CD8-positive, alpha-beta memory T cell (primary cell): Measurements from ENCODE around the gene ANGPTL3. TPM values are rescaled to one million over a fixed set of nuclear protein-coding genes. Genes with fewer than 3 reads are reported as not detected.
"Not testable (repeated sequence)": the region's sequence is repeated elsewhere in the genome, so short reads cannot be mapped to it uniquely, and the experiment has no call there.

Experiments used
- CTCF ChIA-PET: fragments of 350-600 bp; sonication (Branson Sonifier 250); formaldehyde crosslinking; loops from one replicate; lab custom pipeline; 2021; ENCODE audit warnings: antibody characterized with exemption; lab: Charles Lee
- POLR2A ChIA-PET: fragments of 350-600 bp; sonication (Branson Sonifier 250); formaldehyde crosslinking; loops from one replicate; lab custom pipeline; 2021; ENCODE audit warnings: antibody characterized with exemption; lab: Charles Lee
- DNase-seq, 5 donors: peaks; one replicate each; pipeline versions ENCODE4 v3.0.0 to v3.0.0-alpha.2; 2020 to 2022; ENCODE audit warnings: mixed read lengths in 1 of 5
- H3K27ac ChIP-seq: one replicate; pipeline ENCODE4 v1.7.0; 2013; ENCODE audit warnings: low read depth, mild to moderate bottlenecking, low read length, moderate library complexity
- H3K27me3 ChIP-seq: 2 replicates; pipeline ENCODE4 v1.7.0; 2013; ENCODE audit warnings: low read length, mild to moderate bottlenecking; ENCODE audit not compliant: insufficient read depth, poor library complexity, severe bottlenecking
- H3K36me3 ChIP-seq: 2 replicates; pipeline ENCODE4 v1.7.0; 2013; ENCODE audit warnings: mild to moderate bottlenecking, low read length, moderate library complexity; ENCODE audit not compliant: insufficient read depth
- H3K4me1 ChIP-seq: 2 replicates; pipeline ENCODE4 v1.7.0; 2013; ENCODE audit warnings: mild to moderate bottlenecking, low read length, moderate library complexity; ENCODE audit not compliant: insufficient read depth
- H3K4me3 ChIP-seq: 2 replicates; pipeline ENCODE4 v1.7.0; 2013; ENCODE audit warnings: mild to moderate bottlenecking, low read length
- H3K9me3 ChIP-seq: 2 replicates; pipeline ENCODE4 v1.7.0; 2013; ENCODE audit warnings: mild to moderate bottlenecking, low read length
- H3K27ac Mint-ChIP-seq, 8 donors: one replicate each; pipeline ENCODE4 v1.8.0; 2020 to 2021; ENCODE audit warnings: mixed read lengths in 8 of 8, mild to moderate bottlenecking in 6 of 8, inconsistent platforms in 3 of 8, moderate library complexity in 3 of 8
- H3K27me3 Mint-ChIP-seq, 2 donors: one replicate each; pipeline ENCODE4 v1.8.0; 2020 to 2021; ENCODE audit warnings: mixed read lengths in 2 of 2, mild to moderate bottlenecking in 1 of 2, moderate library complexity in 1 of 2
- H3K36me3 Mint-ChIP-seq, 3 donors: one replicate each; pipeline ENCODE4 v1.8.0; 2020 to 2021; ENCODE audit warnings: mixed read lengths in 3 of 3, inconsistent platforms in 1 of 3, mild to moderate bottlenecking in 1 of 3
- H3K4me1 Mint-ChIP-seq, 3 donors: one replicate each; pipeline ENCODE4 v1.8.0; 2020 to 2021; ENCODE audit warnings: mixed read lengths in 3 of 3, inconsistent platforms in 1 of 3, mild to moderate bottlenecking in 1 of 3
- H3K4me3 Mint-ChIP-seq, 7 donors: one replicate each; pipeline ENCODE4 v1.8.0; 2020 to 2021; ENCODE audit warnings: mixed read lengths in 7 of 7, mild to moderate bottlenecking in 6 of 7, moderate library complexity in 4 of 7, inconsistent platforms in 2 of 7
- H3K9me3 Mint-ChIP-seq, 5 donors: one replicate each; pipeline ENCODE4 v1.8.0; 2020 to 2022; ENCODE audit warnings: mixed read lengths in 5 of 5, mild to moderate bottlenecking in 3 of 5, moderate library complexity in 2 of 5, inconsistent platforms in 1 of 5
- polyA plus RNA-seq: library from polyadenylated mRNA; unstranded; fragments of 300-500 nt; fragmentation: Illumina TruSeq; gene quantifications from one replicate; pipeline ENCODE4 v1.2.3, GENCODE V29; 2021
- total RNA-seq, 2 experiments: library from RNA; stranded (reverse); gene quantifications; one replicate each; pipeline ENCODE4 v1.2.3, GENCODE V29; 2021

The ANGPTL3 gene
- total and polyA plus RNA-seq, 3 experiments from 2014 or later, result not detected

DNA sequence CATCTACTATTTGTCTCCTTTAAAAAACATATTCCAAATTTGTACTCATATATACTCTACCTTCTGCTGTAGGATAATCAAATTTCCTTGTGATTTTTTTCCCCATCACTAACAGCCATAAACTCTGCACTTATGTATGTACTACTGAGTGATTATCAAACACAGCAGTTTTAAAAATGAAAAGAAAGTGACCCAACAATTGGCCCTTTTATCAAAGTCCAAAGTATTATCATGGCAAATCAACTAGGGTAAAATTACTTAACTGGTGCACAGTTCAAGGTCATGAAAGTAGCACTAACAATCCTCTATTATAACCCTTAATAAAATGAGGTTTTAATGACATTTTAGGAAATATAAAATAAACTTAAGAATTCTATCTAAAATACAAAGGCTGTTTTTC is 11.6 kb downstream of the ANGPTL3 start:
- no peak overlapping the region for H3K4me3 ChIP-seq
- H3K4me1 Mint-ChIP-seq, result no peaks in the 10 kb centered on the region
- H3K27me3 Mint-ChIP-seq, result no peaks in the 10 kb centered on the region
- no peak overlapping the region for H3K27ac ChIP-seq
- H3K27me3 ChIP-seq, result no peaks in the 10 kb centered on the region
- POLR2A ChIA-PET, result no interaction called here
- CTCF ChIA-PET, result no interaction called here
- peaks cover 0 to 3% (median 0%) of the 10 kb centered on the region in 5 donors for H3K9me3 Mint-ChIP-seq
- no peaks in the 10 kb centered on the region for H3K9me3 ChIP-seq
- H3K4me1 ChIP-seq, result no peaks in the 10 kb centered on the region
- DNase-seq, result no peak
- no peaks in the 10 kb centered on the region for H3K36me3 ChIP-seq
- no peak overlapping the region for H3K27ac Mint-ChIP-seq
- H3K4me3 Mint-ChIP-seq, result no peak overlapping the region
- peaks cover 2 to 16% (median 4%) of the 10 kb centered on the region in 3 donors for H3K36me3 Mint-ChIP-seq

DNA sequence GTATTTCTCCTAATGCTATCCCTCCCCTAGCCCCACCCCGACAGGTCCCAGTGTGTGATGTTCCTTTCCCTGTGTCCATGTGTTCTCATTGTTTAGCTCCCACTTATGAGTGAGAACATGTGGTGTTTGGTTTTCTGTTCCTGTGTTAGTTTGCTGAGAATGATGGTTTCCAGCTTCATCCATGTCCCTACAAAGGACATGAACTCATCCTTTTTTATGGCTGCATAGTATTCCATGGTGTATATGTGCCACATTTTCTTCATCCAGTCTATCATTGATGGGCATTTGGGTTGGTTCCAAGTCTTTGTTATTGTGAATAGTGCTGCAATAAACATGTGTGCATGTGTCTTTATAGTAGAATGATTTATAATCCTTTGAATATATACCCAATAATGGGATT is 13.3 kb downstream of the ANGPTL3 start:
- POLR2A ChIA-PET, H3K27ac ChIP-seq, H3K4me3 ChIP-seq, H3K9me3 Mint-ChIP-seq, CTCF ChIA-PET, H3K27me3 ChIP-seq, H3K9me3 ChIP-seq, H3K4me3 Mint-ChIP-seq, H3K4me1 ChIP-seq, H3K4me1 Mint-ChIP-seq, H3K36me3 ChIP-seq, H3K27me3 Mint-ChIP-seq, DNase-seq, H3K27ac Mint-ChIP-seq: not testable (repeated sequence)
- peaks cover 2 to 13% (median 4%) of the 10 kb centered on the region in 3 donors for H3K36me3 Mint-ChIP-seq

DNA sequence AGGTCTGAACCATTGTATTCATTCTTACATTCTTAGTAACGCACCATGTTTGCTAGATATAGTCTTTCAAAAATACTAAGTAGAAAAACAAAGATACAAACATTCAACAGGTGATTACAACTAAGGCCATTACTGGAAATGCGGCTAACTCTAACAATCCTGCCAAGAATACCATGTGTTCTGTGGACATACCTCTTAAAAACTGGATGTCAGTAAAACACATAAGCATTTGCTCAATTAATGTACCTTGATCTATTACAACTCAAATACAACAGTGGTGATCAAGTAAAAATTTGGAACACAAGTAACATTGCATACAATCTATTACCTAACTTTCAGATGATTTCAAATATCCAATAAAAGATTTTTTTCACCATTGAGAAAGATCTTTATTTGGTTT is 15.4 kb downstream of the ANGPTL3 start:
- no peaks in the 10 kb centered on the region for H3K9me3 ChIP-seq
- no peaks in the 10 kb centered on the region for H3K36me3 ChIP-seq
- no peaks in the 10 kb centered on the region for H3K4me1 ChIP-seq
- Mint-ChIP-seq H3K36me3 (peaks cover 3 to 19% (median 7%) of the 10 kb centered on the region in 3 donors), H3K9me3 (no peaks in the 10 kb centered on the region), H3K4me3 (no peak overlapping the region), H3K27me3 (no peaks in the 10 kb centered on the region), H3K4me1 (no peaks in the 10 kb centered on the region), H3K27ac (no peak overlapping the region)
- H3K4me3 ChIP-seq, result no peak overlapping the region
- ChIA-PET CTCF (no interaction called here), POLR2A (no interaction called here)
- no peak for DNase-seq
- no peak overlapping the region for H3K27ac ChIP-seq
- no peaks in the 10 kb centered on the region for H3K27me3 ChIP-seq

DNA sequence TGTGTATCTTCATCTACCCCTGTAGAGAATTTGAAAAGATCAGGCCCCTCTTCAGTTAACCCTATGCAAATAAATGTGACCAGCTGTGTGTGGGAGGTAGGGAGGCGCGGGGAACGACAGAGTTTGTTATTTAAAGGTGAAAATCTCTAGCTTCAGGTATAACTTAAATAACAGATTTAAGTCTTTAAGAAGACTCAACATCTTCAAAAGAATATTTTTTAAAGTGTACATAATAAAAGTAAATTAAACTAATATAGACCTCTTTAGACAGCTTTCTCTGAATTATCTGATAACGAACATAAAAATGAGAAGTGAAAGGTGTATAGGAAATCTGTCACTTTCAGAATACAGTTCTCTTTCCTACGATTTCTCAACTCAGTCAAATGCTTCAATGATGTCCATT is 16.0 kb downstream of the ANGPTL3 start:
- Mint-ChIP-seq H3K27me3 (no peaks in the 10 kb centered on the region), H3K4me3 (no peak overlapping the region), H3K4me1 (no peaks in the 10 kb centered on the region), H3K36me3 (peaks cover 5 to 22% (median 13%) of the 10 kb centered on the region in 3 donors), H3K27ac (no peak overlapping the region), H3K9me3 (no peaks in the 10 kb centered on the region)
- DNase-seq, result no peak
- ChIA-PET POLR2A (no interaction called here), CTCF (no interaction called here)
- no peak overlapping the region for H3K27ac ChIP-seq
- no peaks in the 10 kb centered on the region for H3K4me1 ChIP-seq
- H3K27me3 ChIP-seq, result no peaks in the 10 kb centered on the region
- H3K36me3 ChIP-seq, result no peaks in the 10 kb centered on the region
- H3K9me3 ChIP-seq, result no peaks in the 10 kb centered on the region
- H3K4me3 ChIP-seq, result no peak overlapping the region

DNA sequence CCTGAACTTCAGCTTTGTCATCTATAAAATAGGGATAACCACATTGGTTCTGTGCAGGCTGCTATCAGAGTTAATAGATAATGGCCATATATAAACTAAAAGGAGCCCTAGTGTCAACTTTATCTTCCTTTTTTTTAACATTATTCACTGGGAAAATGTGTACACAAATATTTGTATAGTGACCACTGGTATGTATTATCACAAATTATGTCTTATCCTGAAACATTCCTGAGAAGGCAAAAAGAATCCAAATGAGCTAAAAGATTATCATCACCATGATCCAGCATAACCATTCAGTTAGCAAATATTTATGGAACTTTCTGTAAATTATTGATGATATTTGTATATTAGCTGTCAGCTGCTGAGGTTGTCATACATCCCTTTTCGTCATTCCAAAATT is 16.6 kb downstream of the ANGPTL3 start:
- no peak overlapping the region for H3K27ac Mint-ChIP-seq
- H3K9me3 Mint-ChIP-seq, result no peaks in the 10 kb centered on the region
- H3K9me3 ChIP-seq, result no peaks in the 10 kb centered on the region
- H3K36me3 Mint-ChIP-seq, result peaks cover 5 to 22% (median 13%) of the 10 kb centered on the region in 3 donors
- ChIA-PET CTCF (no interaction called here), POLR2A (no interaction called here)
- H3K4me1 Mint-ChIP-seq, result no peaks in the 10 kb centered on the region
- no peaks in the 10 kb centered on the region for H3K27me3 Mint-ChIP-seq
- H3K4me3 Mint-ChIP-seq, result no peak overlapping the region
- H3K4me3 ChIP-seq, result no peak overlapping the region
- H3K36me3 ChIP-seq, result no peaks in the 10 kb centered on the region
- H3K27ac ChIP-seq, result no peak overlapping the region
- H3K4me1 ChIP-seq, result no peaks in the 10 kb centered on the region
- DNase-seq, result no peak
- no peaks in the 10 kb centered on the region for H3K27me3 ChIP-seq

DNA sequence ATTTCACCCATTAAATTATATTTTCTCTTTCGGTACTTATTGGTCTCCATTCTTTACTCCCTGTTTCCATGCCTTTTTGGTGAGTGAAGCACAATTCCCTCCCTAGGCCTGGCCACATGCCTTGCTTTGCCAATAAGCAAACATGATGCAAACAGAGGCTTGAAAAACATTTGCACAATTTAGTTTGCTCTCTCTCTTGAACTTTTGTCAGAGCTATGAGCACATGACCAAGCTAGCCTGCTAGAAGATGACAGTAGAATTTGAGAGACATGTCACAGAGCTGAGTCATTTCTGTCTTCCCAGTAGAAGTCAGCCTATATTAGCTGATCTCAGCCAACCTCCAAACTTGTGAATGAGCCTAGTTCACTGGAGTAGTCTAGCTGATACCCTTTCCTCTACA is 24.6 kb downstream of the ANGPTL3 start:
- CTCF ChIA-PET, result no interaction called here

DNA sequence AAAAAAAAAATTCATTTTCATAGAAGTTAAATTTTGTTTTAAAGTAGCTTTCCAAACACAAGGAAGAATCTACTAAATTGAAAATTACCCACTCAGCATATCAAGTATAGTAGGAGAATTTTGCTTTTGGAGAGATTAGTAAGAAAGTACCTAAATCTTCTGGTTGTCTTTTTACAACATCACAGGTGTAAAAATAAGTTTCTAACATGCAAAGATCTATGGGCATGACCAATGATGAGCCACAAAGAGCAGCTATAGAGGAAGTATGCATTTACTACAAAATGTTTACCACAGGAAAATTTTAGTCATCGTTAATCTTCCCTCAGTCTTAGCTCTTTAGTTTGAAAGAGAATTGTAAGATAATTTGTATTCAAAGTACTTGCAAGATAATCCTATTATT is 28.1 kb downstream of the ANGPTL3 start:
- no peaks in the 10 kb centered on the region for H3K4me1 Mint-ChIP-seq
- H3K4me3 Mint-ChIP-seq, result no peak overlapping the region
- DNase-seq, result no peak
- Histone ChIP-seq H3K27me3 (no peaks in the 10 kb centered on the region), H3K36me3 (peaks cover 4% of the 10 kb centered on the region), H3K27ac (no peak overlapping the region), H3K9me3 (no peaks in the 10 kb centered on the region), H3K4me1 (no peaks in the 10 kb centered on the region), H3K4me3 (no peak overlapping the region)
- H3K9me3 Mint-ChIP-seq, result no peaks in the 10 kb centered on the region
- H3K36me3 Mint-ChIP-seq, result peaks cover 8 to 12% (median 9%) of the 10 kb centered on the region in 3 donors
- CTCF ChIA-PET, result no interaction called here
- POLR2A ChIA-PET, result no interaction called here
- no peak overlapping the region for H3K27ac Mint-ChIP-seq
- H3K27me3 Mint-ChIP-seq, result peaks cover 0 to 1% of the 10 kb centered on the region in 2 donors

More for the DNA sequence above, 24.6 kb downstream of the ANGPTL3 start:
- Mint-ChIP-seq H3K27ac (no peak overlapping the region), H3K36me3 (peaks cover 13 to 16% (median 15%) of the 10 kb centered on the region in 3 donors), H3K9me3 (no peaks in the 10 kb centered on the region), H3K4me3 (no peak overlapping the region), H3K4me1 (no peaks in the 10 kb centered on the region), H3K27me3 (peaks cover 0 to 1% of the 10 kb centered on the region in 2 donors)
- Histone ChIP-seq H3K27ac (no peak overlapping the region), H3K27me3 (no peaks in the 10 kb centered on the region), H3K4me3 (no peak overlapping the region), H3K4me1 (no peaks in the 10 kb centered on the region), H3K9me3 (no peaks in the 10 kb centered on the region), H3K36me3 (no peaks in the 10 kb centered on the region)
- DNase-seq, result no peak
- POLR2A ChIA-PET, result no interaction called here

DNA sequence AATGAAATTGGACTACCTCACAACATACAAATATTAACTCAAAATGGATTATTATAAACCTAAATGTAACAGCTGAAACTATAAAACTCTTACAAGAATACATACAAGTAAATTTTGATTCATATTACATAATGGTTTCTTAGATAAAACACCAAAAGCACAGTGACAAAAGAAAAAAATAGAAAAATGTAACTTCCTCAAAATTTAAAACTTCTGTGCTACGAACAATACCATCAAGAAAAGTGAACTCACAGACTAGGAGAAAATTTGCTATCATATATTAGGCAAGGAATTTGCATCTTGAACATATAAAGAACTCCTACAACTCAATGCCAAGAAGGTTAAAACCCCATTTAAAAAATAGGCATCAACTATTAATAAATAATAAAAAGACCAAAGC is 31.2 kb downstream of the ANGPTL3 start:
- Histone ChIP-seq H3K9me3 (no peaks in the 10 kb centered on the region), H3K27me3 (no peaks in the 10 kb centered on the region), H3K36me3 (peaks cover 5% of the 10 kb centered on the region), H3K27ac (no peak overlapping the region), H3K4me1 (no peaks in the 10 kb centered on the region), H3K4me3 (no peak overlapping the region)
- DNase-seq, result no peak
- Mint-ChIP-seq H3K27ac (no peak overlapping the region), H3K4me1 (no peaks in the 10 kb centered on the region), H3K27me3 (no peaks in the 10 kb centered on the region), H3K9me3 (no peaks in the 10 kb centered on the region), H3K36me3 (peaks cover 15 to 31% (median 24%) of the 10 kb centered on the region in 3 donors), H3K4me3 (no peak overlapping the region)
- POLR2A ChIA-PET, result no interaction called here
- CTCF ChIA-PET, result no interaction called here
